GM12872 (cell line): Measurements from ENCODE around the gene CADM2.

Experiments
- CTCF ChIP-seq: IDR thresholded peaks from 3 replicates; pipeline ENCODE4 v1.5.1; 2011; ENCODE audit warnings: low read depth, mild to moderate bottlenecking, low read length, moderate library complexity; ENCODE audit not compliant: insufficient read depth

The CADM2 gene

GRCh38 chr3:85796140-85796539 lies 837.4 kb downstream of the CADM2 start:
- TF ChIP-seq CTCF: no peak

GRCh38 chr3:85800676-85801075 lies 841.9 kb downstream of the CADM2 start:
- TF ChIP-seq CTCF: no peak

- TF ChIP-seq CTCF: no peak
Measured at GRCh38 chr3:85801955-85802354, 843.2 kb downstream of the CADM2 start.

- no peak for TF ChIP-seq CTCF
Measured at GRCh38 chr3:85808755-85809154, 850.0 kb downstream of the CADM2 start.

GRCh38 chr3:85821130-85821756 lies 862.5 kb downstream of the CADM2 start:
- TF ChIP-seq CTCF: peak; percentile 69

GRCh38 chr3:85835857-85836440 lies 877.2 kb downstream of the CADM2 start:
- TF ChIP-seq CTCF: no peak

GRCh38 chr3:85837402-85837801 lies 878.6 kb downstream of the CADM2 start:
- no peak for TF ChIP-seq CTCF
